ENCODE measurements around the gene WRAP53. TPM values are rescaled to one million over a fixed set of nuclear protein-coding genes. Genes with fewer than 3 reads are reported as not detected.

Gene WRAP53
- total and polyA plus RNA-seq, 2 of the 13 experiments (the other 11 are each of a cell fraction or from before 2014, with no cell fraction given): 7.0 to 19.5 TPM

DNA sequence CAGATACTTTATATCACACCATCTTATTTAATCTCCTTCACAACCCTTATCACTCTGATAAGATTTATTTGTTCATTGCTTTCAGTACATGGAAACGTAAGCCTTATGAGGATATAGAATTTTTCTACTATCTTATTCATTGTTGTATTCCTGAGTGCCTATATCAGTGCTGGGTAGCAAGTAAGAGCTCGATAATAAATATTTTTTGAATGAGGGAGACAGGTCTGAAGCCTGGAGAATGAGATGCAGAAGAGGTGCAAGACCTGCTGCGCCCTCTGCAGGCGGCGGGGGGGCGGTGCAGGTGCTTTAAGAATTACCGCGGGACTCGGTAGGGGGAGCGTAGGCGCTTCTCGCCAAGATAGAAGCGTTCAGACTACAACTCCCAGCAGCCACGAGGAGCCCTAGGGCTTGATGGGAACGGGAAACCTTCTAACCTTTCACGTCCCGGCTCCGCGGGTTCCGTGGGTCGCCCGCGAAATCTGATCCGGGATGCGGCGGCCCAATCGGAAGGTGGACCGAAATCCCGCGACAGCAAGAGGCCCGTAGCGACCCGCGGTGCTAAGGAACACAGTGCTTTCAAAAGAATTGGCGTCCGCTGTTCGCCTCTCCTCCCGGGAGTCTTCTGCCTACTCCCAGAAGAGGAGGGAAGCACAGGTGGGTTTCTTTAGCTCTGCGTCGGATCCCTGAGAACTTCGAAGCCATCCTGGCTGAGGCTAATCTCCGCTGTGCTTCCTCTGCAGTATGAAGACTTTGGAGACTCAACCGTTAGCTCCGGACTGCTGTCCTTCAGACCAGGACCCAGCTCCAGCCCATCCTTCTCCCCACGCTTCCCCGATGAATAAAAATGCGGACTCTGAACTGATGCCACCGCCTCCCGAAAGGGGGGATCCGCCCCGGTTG is at the start of gene WRAP53 (continued):
- TF ChIP-seq, protein P1, sequence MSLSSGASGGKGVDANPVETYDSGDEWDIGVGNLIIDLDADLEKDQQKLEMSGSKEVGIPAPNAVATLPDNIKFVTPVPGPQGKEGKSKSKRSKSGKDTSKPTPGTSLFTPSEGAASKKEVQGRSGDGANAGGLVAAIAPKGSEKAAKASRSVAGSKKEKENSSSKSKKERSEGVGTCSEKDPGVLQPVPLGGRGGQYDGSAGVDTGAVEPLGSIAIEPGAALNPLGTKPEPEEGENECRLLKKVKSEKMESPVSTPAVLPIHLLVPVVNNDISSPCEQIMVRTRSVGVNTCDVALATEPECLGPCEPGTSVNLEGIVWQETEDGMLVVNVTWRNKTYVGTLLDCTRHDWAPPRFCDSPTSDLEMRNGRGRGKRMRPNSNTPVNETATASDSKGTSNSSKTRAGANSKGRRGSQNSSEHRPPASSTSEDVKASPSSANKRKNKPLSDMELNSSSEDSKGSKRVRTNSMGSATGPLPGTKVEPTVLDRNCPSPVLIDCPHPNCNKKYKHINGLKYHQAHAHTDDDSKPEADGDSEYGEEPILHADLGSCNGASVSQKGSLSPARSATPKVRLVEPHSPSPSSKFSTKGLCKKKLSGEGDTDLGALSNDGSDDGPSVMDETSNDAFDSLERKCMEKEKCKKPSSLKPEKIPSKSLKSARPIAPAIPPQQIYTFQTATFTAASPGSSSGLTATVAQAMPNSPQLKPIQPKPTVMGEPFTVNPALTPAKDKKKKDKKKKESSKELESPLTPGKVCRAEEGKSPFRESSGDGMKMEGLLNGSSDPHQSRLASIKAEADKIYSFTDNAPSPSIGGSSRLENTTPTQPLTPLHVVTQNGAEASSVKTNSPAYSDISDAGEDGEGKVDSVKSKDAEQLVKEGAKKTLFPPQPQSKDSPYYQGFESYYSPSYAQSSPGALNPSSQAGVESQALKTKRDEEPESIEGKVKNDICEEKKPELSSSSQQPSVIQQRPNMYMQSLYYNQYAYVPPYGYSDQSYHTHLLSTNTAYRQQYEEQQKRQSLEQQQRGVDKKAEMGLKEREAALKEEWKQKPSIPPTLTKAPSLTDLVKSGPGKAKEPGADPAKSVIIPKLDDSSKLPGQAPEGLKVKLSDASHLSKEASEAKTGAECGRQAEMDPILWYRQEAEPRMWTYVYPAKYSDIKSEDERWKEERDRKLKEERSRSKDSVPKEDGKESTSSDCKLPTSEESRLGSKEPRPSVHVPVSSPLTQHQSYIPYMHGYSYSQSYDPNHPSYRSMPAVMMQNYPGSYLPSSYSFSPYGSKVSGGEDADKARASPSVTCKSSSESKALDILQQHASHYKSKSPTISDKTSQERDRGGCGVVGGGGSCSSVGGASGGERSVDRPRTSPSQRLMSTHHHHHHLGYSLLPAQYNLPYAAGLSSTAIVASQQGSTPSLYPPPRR (CRISPR knock-in tag; IDR thresholded peaks at IDR 0.05; ENCODE audit: borderline replicate concordance): no peak
- TF ChIP-seq, protein P2, sequence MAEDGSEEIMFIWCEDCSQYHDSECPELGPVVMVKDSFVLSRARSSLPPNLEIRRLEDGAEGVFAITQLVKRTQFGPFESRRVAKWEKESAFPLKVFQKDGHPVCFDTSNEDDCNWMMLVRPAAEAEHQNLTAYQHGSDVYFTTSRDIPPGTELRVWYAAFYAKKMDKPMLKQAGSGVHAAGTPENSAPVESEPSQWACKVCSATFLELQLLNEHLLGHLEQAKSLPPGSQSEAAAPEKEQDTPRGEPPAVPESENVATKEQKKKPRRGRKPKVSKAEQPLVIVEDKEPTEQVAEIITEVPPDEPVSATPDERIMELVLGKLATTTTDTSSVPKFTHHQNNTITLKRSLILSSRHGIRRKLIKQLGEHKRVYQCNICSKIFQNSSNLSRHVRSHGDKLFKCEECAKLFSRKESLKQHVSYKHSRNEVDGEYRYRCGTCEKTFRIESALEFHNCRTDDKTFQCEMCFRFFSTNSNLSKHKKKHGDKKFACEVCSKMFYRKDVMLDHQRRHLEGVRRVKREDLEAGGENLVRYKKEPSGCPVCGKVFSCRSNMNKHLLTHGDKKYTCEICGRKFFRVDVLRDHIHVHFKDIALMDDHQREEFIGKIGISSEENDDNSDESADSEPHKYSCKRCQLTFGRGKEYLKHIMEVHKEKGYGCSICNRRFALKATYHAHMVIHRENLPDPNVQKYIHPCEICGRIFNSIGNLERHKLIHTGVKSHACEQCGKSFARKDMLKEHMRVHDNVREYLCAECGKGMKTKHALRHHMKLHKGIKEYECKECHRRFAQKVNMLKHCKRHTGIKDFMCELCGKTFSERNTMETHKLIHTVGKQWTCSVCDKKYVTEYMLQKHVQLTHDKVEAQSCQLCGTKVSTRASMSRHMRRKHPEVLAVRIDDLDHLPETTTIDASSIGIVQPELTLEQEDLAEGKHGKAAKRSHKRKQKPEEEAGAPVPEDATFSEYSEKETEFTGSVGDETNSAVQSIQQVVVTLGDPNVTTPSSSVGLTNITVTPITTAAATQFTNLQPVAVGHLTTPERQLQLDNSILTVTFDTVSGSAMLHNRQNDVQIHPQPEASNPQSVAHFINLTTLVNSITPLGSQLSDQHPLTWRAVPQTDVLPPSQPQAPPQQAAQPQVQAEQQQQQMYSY (CRISPR knock-in tag; IDR thresholded peaks at IDR 0.05): peak; percentile 79
- TF ChIP-seq ZNF792 (CRISPR knock-in tag; IDR thresholded peaks at IDR 0.05) (peak; percentile 44; the same call in 1 of the 2 replicates), ZNF253 (CRISPR knock-in tag; IDR thresholded peaks at IDR 0.05; ENCODE audit: borderline replicate concordance) (no peak), ZNF143 (CRISPR knock-in tag; IDR thresholded peaks at IDR 0.05) (peak; percentile 96), HDAC2 (CRISPR knock-in tag; IDR thresholded peaks at IDR 0.05) (peak; percentile 79), ZNF335 (CRISPR knock-in tag; IDR thresholded peaks at IDR 0.05) (peak; percentile 23; the same call in 1 of the 2 replicates), FOXJ3 (CRISPR knock-in tag; IDR thresholded peaks at IDR 0.05; ENCODE audit: borderline replicate concordance) (no peak), ZNF326 (CRISPR knock-in tag; IDR thresholded peaks at IDR 0.05; ENCODE audit: borderline replicate concordance) (no peak), SKI (IDR thresholded peaks at IDR 0.05; ENCODE audit: partially characterized antibody) (no peak), ZFP37 (CRISPR knock-in tag; IDR thresholded peaks at IDR 0.05; ENCODE audit: borderline replicate concordance) (no peak), YEATS2 (CRISPR knock-in tag; IDR thresholded peaks at IDR 0.05; ENCODE audit: borderline replicate concordance) (peak; percentile 83), ZNF331 (CRISPR knock-in tag; IDR thresholded peaks at IDR 0.05) (no peak), ZNF225 (CRISPR knock-in tag; IDR thresholded peaks at IDR 0.05) (no peak), ATF7-NPFF (CRISPR knock-in tag; IDR thresholded peaks at IDR 0.05; ENCODE audit: low read depth) (peak; percentile 23; the same call in 1 of the 2 replicates), TP53 (CRISPR knock-in tag; conservative IDR thresholded peaks at IDR 0.05) (no peak)
- TF ChIP-seq, protein P3, sequence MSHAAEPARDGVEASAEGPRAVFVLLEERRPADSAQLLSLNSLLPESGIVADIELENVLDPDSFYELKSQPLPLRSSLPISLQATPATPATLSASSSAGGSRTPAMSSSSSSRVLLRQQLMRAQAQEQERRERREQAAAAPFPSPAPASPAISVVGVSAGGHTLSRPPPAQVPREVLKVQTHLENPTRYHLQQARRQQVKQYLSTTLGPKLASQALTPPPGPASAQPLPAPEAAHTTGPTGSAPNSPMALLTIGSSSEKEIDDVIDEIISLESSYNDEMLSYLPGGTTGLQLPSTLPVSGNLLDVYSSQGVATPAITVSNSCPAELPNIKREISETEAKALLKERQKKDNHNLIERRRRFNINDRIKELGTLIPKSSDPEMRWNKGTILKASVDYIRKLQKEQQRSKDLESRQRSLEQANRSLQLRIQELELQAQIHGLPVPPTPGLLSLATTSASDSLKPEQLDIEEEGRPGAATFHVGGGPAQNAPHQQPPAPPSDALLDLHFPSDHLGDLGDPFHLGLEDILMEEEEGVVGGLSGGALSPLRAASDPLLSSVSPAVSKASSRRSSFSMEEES (CRISPR knock-in tag; IDR thresholded peaks at IDR 0.05): no peak
- TF ChIP-seq, protein P4, sequence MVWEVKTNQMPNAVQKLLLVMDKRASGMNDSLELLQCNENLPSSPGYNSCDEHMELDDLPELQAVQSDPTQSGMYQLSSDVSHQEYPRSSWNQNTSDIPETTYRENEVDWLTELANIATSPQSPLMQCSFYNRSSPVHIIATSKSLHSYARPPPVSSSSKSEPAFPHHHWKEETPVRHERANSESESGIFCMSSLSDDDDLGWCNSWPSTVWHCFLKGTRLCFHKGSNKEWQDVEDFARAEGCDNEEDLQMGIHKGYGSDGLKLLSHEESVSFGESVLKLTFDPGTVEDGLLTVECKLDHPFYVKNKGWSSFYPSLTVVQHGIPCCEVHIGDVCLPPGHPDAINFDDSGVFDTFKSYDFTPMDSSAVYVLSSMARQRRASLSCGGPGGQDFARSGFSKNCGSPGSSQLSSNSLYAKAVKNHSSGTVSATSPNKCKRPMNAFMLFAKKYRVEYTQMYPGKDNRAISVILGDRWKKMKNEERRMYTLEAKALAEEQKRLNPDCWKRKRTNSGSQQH (CRISPR knock-in tag; IDR thresholded peaks at IDR 0.05; ENCODE audit: low read depth): 0 out of 2 replicates have a peak, but pooled peaks have one; percentile 38
